NB4 (cell line): Measurements from ENCODE around the gene RCCD1.

Source experiments
- CTCF ChIP-seq: IDR thresholded peaks from one replicate; pipeline ENCODE4 v1.5.1; 2012; ENCODE audit warnings: low read depth, low read length
- MAX ChIP-seq: IDR thresholded peaks from 2 replicates; pipeline ENCODE4 v1.6.1; 2011; ENCODE audit warnings: low read depth, low read length
- MYC ChIP-seq: IDR thresholded peaks from 2 replicates; pipeline ENCODE4 v1.6.1; 2011; ENCODE audit warnings: low read depth, low read length
- POLR2A ChIP-seq: IDR thresholded peaks from 2 replicates; pipeline ENCODE4 v1.6.1; 2011; ENCODE audit warnings: mild to moderate bottlenecking; ENCODE audit not compliant: insufficient read length; ENCODE audit errors: extremely low read depth

- TF ChIP-seq POLR2A (no peak), CTCF (no peak), MYC (no peak; the same call in 1 of the 2 replicates), MAX (0 out of 2 replicates have a peak, but pooled peaks have one; percentile 10)
Measured at GRCh38 chr15:90947577-90948357, 6.9 kb upstream of the RCCD1 start.
